ENCODE measurements around the gene ANKK1.

DNA sequence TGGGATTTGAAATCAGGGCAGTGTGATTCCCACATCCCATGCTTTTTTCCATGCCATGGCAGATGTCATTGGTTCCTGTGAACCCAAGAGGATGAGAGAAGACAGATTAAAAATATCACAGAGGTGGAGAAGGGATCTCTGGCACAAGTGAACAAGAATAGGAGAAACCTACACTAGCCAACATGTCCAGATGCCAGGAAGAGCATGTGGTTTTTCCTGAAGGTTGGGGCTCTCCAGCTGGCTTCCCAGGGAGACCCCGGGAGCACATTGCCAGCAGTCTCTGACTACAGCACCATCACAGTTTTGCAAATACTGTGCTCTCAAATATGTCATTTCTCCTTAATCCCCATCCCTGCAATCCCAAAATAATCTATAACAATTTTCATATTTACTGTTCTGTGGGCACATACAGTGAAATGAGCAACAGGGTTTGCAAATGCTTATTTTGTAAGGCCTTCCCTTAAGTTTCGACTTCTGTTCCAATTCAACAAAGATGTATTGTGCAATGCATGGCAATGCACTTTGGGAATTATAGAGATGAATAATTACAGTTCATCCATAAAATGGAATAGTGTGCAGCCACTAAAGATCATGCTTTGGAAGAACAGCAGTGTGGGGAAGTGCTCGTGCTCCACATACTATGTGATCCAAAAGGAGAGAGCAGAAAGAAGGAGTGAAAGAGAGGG lies 4.8 kb downstream of the ANKK1 start:
- TF ChIP-seq, protein P1, sequence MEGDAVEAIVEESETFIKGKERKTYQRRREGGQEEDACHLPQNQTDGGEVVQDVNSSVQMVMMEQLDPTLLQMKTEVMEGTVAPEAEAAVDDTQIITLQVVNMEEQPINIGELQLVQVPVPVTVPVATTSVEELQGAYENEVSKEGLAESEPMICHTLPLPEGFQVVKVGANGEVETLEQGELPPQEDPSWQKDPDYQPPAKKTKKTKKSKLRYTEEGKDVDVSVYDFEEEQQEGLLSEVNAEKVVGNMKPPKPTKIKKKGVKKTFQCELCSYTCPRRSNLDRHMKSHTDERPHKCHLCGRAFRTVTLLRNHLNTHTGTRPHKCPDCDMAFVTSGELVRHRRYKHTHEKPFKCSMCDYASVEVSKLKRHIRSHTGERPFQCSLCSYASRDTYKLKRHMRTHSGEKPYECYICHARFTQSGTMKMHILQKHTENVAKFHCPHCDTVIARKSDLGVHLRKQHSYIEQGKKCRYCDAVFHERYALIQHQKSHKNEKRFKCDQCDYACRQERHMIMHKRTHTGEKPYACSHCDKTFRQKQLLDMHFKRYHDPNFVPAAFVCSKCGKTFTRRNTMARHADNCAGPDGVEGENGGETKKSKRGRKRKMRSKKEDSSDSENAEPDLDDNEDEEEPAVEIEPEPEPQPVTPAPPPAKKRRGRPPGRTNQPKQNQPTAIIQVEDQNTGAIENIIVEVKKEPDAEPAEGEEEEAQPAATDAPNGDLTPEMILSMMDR (conservative IDR thresholded peaks at IDR 0.05) = no peak
- TF ChIP-seq ZFX (IDR thresholded peaks at IDR 0.05) = no peak
